BJ (cell line): ENCODE measurements around the gene LBP. TPM values are rescaled to one million over a fixed set of nuclear protein-coding genes. Genes with fewer than 3 reads are reported as not detected.
"Not testable (repeated sequence)": the region's sequence is repeated elsewhere in the genome, so short reads cannot be mapped to it uniquely, and the experiment has no call there.

ENCODE experiments used
- CTCF ChIA-PET: fragments of 350-600 bp; formaldehyde crosslinking; extraction: SDS; loops from one replicate; lab custom pipeline; 2021; ENCODE audit warnings: antibody characterized with exemption, inconsistent platforms; lab: Yijun Ruan, JAX
- POLR2A ChIA-PET: fragments of 300-600 bp; sonication (Branson Sonifier 250); formaldehyde crosslinking; extraction: SDS; loops from one replicate; lab custom pipeline; 2021; ENCODE audit warnings: antibody characterized with exemption; lab: Charles Lee
- DNase-seq: peaks from one replicate; pipeline ENCODE4 v3.0.0-alpha.2; 2011; ENCODE audit warnings: low read depth
- H3K27me3 ChIP-seq: 2 replicates; pipeline ENCODE4 v1.6.0; 2011; ENCODE audit warnings: low read length; ENCODE audit not compliant: control insufficient read depth, insufficient read depth
- H3K36me3 ChIP-seq: 2 replicates; pipeline ENCODE4 v1.5.1; 2011; ENCODE audit warnings: low read length; ENCODE audit not compliant: control insufficient read depth, insufficient read depth
- H3K4me3 ChIP-seq: 2 replicates; pipeline ENCODE4 v1.5.1; 2011; ENCODE audit warnings: low read depth, mild to moderate bottlenecking, control low read depth, low read length
- polyA plus RNA-seq: library from polyadenylated mRNA; depleted of rRNA; stranded (reverse); fragments of >200 nt; gene quantifications from 2 replicates; pipeline ENCODE4 v1.2.3, GENCODE V29; 2011
- TF ChIP-seq, protein P1 (sequence below): IDR thresholded peaks from 2 replicates; pipeline ENCODE4 v1.5.1; 2011; ENCODE audit warnings: low read depth, mild to moderate bottlenecking, control low read depth, inconsistent platforms, low read length, moderate library complexity; ENCODE audit not compliant: insufficient read depth

The LBP gene
- polyA plus RNA-seq, 1 experiment = 0.04 TPM

DNA sequence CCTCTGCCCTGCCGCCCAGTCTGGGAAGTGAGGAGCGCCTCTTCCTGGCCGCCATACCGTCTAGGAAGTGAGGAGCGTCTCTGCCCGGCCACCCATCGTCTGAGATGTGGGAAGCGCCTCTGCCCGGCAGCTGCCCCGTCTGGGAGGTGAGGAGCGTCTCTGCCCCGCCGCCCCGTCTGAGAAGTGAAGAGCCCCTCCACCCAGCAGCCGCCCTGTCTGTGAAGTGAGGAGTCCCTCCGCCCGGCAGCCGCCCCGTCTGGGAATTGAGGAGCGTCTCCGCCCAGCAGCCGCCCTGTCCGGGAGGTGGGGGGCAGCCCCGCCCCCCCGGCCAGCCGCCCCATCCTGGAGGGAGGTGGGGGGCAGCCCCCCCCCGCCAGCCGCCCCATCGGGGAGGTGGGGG lies 61.0 kb downstream of the LBP start:
- ChIA-PET POLR2A (no interaction called here), CTCF (interaction anchor here (1.1 to 2.0 kb wide), 4 partner anchors 36 to 843 kb away, joined by 3 to 26 read pairs (median 6); no protein-coding TSS in a partner anchor)
- no peak overlapping the region for H3K4me3 ChIP-seq
- no peak for DNase-seq
- TF ChIP-seq, protein P1, sequence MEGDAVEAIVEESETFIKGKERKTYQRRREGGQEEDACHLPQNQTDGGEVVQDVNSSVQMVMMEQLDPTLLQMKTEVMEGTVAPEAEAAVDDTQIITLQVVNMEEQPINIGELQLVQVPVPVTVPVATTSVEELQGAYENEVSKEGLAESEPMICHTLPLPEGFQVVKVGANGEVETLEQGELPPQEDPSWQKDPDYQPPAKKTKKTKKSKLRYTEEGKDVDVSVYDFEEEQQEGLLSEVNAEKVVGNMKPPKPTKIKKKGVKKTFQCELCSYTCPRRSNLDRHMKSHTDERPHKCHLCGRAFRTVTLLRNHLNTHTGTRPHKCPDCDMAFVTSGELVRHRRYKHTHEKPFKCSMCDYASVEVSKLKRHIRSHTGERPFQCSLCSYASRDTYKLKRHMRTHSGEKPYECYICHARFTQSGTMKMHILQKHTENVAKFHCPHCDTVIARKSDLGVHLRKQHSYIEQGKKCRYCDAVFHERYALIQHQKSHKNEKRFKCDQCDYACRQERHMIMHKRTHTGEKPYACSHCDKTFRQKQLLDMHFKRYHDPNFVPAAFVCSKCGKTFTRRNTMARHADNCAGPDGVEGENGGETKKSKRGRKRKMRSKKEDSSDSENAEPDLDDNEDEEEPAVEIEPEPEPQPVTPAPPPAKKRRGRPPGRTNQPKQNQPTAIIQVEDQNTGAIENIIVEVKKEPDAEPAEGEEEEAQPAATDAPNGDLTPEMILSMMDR = no peak
- no peaks in the 10 kb centered on the region for H3K27me3 ChIP-seq
- H3K36me3 ChIP-seq = peaks cover 2% of the 10 kb centered on the region; the same call in 1 of the 2 replicates

DNA sequence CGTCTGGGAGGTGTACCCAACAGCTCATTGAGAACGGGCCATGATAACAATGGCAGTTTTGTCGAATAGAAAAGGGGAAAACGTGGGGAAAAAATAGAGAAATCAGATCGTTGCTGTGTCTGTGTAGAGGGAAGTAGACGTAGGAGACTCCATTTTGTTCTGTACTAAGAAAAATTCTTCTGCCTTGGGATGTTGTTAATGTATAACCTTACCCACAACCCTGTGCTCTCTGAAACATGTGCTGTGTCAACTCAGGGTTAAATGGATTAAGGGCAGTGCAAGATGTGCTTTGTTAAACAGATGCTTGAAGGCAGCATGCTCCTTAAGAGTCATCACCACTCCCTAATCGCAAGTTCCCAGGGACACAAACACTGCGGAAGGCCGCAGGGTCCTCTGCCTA lies 61.5 kb downstream of the LBP start:
- CTCF ChIA-PET = interaction anchor here (0.6 to 2.0 kb wide), 41 partner anchors 9 to 1203 kb away, joined by 3 to 26 read pairs (median 4); no protein-coding TSS in a partner anchor
- H3K36me3 ChIP-seq, H3K27me3 ChIP-seq, DNase-seq, POLR2A ChIA-PET, H3K4me3 ChIP-seq: not testable (repeated sequence)

DNA sequence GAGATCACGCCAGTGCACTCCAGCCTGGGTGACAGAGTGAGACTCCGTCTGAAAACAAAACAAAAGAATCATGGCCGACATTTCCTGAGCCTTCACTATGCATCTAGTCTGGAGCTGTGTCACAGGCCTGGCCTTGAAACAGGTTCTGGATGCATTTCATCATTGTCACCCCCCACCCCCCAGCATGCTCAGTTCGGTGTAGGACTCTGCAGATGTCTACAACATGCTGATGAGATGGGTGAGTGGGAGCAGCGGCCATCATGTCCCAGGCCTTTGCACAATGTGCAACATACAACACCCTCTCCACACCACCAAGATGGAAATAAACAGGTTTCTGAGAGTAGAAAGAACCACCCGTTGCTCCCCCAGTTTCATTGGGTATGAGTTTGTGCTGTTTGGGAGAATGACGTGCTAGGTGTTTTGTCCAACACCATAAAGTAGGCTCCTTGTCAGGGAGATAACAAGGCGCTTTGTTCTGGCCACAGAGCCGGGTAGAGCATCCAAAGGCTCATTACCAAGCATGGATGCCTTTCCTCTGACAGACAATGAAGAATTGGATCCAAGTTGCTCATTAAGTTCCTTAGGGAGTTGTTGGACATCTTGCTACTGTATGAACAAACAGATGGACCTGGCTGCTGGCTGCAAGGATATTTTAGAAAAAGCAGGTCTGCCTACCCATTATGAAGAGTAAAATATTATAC lies 66.7 kb downstream of the LBP start:
- TF ChIP-seq, protein P1 = no peak
- Histone ChIP-seq H3K36me3 (peaks cover 3% of the 10 kb centered on the region), H3K27me3 (no peaks in the 10 kb centered on the region), H3K4me3 (no peak overlapping the region)
- ChIA-PET CTCF (interaction anchor here (1.4 kb wide), 1 partner anchor 74 kb away, joined by 4 read pairs; no protein-coding TSS in a partner anchor), POLR2A (no interaction called here)
- no peak for DNase-seq

DNA sequence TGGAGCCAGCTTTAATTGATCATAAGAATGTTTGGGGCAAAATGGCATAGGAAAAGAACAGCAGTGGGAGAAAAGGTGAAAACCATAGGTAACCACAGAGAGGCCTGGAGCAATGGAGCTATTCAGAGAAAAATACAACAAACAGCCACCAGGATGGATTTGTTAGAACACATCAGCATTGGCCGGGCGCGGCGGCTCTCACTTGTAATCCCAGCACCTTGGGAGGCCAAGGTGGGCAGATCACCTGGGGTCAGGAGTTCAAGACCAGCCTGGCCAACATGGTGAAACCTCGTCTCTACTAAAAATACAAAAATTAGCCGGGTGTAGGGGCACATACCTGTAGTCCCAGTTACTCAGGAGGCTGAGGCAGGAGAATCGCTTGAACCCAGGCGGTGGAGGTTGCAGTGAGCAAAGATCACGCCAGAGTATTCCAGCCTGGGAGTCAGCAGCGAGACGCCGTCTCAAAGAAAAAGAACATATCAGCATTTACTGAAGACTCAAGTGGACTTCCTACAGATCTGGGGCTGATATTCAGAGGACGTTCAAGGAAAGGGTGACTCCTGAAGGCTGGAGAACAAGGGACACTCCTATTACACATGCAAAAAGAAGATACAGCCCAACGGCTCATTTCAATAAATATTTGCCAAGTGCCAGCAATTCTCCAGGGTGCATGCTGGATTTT lies 68.6 kb downstream of the LBP start:
- TF ChIP-seq, protein P1 = no peak
- POLR2A ChIA-PET = no interaction called here
- H3K27me3 ChIP-seq = no peaks in the 10 kb centered on the region
- H3K36me3 ChIP-seq = peaks cover 10% of the 10 kb centered on the region
- DNase-seq = no peak
- no peak overlapping the region for H3K4me3 ChIP-seq
- CTCF ChIA-PET = interaction anchor here (1.0 kb wide), 1 partner anchor 185 kb away, joined by 3 read pairs; no protein-coding TSS in a partner anchor

DNA sequence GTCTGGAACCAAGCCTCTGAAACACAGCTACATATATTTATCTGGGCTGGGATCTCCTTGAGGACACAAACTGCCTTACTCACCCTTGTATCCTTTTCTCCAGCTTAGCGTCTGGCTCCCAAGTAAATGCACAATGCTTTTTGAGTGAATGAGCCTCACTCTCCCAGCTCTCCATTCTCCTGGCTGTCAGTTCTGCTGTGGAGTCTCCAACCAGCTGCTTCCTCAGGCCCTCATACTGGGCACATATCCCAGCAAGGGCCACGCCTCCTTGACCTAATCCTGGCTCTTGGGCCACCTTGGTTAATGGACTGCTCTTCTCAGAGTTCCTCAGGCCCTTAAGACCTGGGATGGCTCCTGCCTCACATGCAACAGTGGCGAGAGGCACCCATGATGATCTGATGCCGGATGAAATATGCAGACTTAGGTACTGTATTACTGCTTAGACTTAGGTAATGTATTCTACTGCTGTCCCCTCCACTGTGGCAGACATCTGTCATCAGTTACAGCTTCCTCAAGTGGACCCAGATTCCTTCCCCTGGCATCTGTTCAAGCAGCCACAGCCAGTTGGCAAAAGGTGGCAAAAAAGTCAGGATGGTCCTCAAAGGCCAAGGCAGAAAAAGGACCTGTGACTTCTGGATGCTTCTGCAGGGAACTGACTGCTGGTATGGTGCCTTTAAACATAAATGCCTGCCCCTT lies 72.4 kb downstream of the LBP start:
- POLR2A ChIA-PET = no interaction called here

More for the DNA sequence above, 72.4 kb downstream of the LBP start:
- CTCF ChIA-PET = interaction anchor here (0.8 to 1.2 kb wide), 3 partner anchors 10 to 46 kb away, joined by 3 to 11 read pairs (median 3); partner anchors contain the start of gene SNHG17
- TF ChIP-seq, protein P1 = no peak
- Histone ChIP-seq H3K27me3 (no peaks in the 10 kb centered on the region), H3K36me3 (peaks cover 28% of the 10 kb centered on the region), H3K4me3 (no peak overlapping the region)
- DNase-seq = no peak
